NCI-H226 (cell line): ENCODE data around the gene ADAMTS14.
A peak's percentile ranks its signal among the peaks of the same experiment; 100 is the strongest.
"Not testable (repeated sequence)": the region's sequence is repeated elsewhere in the genome, so short reads cannot be mapped to it uniquely, and the experiment has no call there.

Experiments
- DNase-seq: peaks from one replicate; pipeline ENCODE4 v3.0.0-alpha.2; 2015

ADAMTS14 gene

DNA sequence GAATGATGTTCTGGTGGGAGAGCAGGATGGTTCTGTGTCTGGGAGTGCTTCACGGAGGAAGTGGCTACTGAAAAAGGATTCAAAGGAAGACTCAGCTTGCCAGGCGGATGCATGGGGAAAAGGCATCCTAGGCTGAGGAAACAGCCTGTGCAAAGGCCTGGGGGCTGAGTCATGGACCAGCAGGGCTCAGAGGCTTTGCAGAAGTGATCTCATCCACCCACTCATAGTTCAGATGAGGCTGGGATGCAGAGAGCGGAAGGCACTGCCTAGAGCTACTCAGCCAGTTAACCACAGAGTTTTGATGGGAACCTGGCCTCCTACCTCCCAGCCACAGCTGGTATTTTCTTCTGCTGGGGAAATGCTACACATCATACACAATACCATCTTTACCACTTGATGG is 15.8 kb upstream of the ADAMTS14 start:
- DNase-seq = peak; percentile 99

DNA sequence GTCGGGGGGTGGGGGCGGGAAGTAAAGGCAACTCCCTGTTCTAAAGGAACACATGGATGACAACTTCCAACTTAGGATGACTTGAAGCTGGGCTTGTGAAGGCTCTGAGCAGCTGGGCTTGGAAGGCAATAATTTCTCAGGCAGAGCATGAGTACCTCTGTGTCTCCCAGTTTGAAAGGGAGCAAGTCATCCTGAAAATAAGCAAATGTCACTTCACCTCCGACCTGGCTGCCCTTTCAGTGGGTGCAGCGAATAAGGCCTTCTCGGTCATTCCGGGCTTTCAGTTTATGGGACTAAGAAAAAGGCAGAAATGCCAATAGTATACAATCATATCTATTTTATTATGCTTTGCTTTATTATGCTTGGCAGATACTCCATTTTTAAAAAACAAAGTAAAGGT is 15.3 kb upstream of the ADAMTS14 start:
- DNase-seq = no peak

DNA sequence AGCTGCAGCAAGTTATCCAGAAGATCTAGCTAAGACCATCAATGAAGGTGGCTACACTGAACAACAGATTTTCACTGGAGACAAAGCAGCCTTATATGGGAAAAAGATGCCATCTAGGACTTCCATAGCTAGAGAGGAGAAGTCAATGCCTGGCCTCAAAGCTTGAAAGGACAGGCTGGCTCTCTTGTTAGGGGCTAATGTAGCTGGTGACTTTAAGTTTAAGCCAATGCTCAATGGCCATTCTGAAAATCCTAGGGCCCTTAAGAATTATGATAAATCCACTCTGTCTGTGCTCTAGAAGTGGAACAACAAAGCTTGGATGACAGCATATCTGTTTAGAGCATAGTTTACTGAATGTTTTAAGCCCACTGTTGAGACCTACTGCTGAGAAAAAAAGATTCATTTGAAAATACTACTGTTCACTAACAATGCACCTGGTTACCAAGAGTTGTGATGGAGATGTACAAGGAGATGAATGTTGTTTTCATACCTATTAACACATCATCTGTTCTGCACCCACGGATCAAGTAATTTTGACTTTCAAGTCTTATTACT is 13.6 kb upstream of the ADAMTS14 start:
- no peak for DNase-seq

DNA sequence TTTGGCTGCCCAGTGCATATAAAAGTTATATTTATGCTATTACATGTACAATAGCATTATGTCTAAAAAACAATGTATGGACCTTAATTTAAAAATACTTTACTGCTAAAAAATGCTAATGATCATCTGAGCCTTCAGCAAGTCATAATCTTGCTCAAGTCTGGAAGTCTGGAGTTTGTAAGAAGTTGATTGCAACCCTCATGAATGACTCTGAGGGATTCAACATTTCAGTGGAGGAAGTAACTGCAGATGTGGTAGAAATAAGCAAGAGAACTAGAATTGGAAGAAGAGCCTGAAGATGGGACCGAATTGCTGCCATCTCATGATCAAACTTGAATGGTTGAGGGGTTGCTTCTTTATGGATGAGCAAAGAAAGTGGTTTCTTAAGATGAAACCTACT is 13.0 kb upstream of the ADAMTS14 start:
- DNase-seq = no peak

DNA sequence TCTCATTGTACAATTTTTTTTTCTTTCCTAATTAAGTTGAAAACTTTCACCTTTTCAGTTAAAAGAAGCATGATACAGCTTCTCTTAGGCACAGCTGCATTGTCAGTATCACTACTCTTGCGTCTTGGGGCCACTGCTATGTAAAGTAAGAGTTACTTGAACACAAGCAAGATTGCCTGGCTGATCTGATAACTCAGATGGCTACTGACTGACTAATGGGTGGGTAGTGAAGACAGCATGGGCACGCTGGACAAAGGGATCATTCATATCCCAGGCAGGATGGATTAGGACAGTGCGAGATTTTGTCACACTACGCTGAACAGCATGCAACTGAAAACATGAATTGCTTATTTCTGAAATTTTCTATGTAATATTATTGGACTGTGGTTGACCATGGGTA is 11.6 kb upstream of the ADAMTS14 start:
- no peak for DNase-seq

DNA sequence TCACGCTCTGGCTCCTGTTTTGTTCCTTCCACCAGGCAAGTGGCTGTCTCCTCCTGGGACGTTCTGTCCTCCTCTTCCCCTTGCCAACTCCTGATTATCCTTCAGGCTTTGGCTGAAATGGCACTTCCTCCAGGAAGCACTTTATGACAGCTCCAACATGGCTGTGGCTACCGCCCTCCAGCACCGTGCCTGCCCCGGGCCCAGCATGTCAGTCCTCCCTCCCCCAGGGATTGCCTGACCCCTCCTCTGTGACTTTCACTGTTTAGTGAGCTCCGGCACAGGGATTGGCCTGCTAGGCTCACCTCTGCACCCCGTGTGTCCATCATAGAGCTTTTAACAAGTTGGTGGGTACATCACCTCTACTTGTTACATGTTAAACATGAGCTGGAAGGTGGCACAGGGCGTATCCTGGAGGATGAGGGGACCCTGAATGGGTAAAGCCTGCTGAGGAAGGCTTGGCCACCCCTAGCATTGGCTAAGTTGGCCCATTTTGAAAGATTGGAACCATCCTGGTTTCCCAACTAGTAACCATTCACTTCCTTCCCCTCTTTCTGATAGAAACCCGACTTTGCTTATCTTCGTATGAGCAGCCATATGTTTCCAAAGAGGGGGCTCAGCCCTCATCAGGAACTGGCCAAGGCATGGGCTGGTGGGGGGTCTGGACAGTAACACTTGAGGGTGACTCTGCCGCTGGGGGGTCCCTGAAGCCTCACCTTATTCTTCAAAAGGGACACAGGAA is 10.5 kb upstream of the ADAMTS14 start:
- no peak for DNase-seq

DNA sequence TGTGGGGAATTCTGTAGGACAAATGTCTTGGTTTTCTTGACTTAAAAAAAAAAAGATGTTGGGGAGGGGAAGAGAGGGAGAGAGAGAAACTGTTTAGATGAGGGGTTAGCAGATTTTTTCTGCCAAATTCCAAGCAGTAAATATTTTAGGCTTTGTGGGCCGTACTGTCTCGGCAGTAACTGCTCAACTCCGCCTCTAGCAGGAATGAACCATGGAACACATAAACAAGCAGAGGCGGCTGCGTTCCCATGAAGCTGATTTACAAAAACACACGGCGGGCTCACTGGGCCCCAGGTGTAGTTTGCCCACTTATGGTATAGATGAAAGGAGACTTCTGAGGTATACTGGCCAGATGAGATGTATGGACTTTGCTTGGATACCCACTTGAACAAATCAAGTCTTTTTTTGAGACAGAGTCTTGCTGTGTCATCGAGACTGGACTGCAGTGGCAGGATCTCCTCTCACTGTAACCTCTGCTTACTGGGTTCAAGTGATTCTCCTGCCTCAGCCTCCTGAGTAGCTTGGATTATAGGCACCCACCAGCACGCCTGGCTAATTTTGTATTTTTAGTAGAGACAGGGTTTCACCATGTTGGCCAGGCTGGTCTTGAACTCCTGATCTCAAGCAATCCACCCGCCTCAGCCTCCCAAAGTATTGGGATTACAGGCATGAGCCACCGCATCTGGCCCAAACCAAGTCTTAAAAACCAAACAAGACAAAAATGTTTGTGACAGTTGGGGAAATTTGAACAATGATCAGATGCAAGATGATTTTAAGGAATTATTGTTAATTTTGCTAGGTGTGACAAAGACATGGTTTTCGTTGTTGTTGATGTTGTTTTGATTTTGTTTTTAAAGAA is 9.7 kb upstream of the ADAMTS14 start:
- no peak for DNase-seq

DNA sequence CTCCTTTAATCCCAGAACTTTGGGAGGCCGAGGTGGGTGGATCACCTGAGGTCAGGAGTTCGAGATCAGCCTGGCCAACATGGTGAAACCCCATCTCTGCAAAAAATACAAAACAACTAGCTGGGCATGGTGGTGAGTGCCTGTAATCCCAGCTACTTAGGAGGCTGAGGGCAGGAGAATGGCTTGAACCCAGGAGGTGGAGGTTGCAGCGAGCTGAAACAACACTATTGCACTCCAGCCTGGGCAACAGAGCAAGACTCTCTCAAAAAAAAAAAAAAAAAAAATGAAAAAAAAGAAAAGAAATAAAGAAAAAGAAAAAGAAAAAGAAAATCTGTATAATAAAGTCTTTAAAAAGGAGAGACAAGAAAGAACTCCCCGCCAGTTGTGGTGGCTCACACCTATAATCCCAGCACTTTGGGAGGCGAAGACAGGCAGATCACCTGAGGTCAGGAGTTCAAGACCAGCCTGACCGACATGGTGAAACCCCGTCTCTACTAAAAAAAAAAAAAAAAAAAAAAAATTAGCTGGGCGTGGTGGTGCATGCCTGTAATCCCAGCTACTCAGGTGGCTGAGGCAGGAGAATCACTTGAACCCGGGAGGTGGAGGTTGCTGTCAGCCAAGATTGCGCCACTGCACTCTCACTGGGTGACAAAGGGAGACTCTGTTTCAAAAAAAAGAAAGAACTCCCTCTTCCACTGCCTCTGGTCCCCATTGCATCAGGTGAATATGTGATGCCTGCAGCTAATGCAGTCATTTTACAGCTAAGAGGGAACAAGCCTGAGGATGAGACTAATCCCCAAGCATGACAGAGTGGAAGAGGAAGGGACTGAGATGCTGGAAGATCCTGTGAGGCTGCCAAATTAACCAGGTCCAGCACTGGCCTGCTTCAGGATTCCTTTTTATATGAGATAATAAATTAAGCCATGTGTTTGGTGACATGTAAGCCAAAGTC is 8.6 kb upstream of the ADAMTS14 start:
- DNase-seq = not testable (repeated sequence)

DNA sequence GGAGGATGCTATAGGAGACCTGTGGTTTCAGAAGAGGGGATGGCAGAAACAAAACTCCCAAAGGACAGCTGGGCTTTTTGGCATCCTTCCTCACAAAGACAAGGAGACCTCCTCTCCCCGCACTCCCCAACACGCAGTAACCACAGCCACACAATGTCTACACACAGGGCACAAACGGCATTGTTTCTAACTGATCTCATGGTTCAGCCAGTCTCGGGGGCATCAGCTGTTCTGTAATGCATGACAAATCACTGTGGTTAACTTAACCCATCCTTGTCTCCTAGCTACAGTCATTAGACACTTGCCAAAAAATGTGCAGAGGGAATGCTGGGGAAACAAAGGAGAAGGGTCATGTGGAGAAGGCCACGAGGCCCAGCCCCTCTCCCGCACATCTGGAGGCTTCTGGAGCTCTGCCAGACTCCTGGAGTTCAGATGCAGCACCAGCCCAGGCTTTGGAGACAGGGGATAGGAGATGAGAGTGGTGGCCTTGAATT is 7.6 kb upstream of the ADAMTS14 start:
- peak; percentile 94 for DNase-seq

DNA sequence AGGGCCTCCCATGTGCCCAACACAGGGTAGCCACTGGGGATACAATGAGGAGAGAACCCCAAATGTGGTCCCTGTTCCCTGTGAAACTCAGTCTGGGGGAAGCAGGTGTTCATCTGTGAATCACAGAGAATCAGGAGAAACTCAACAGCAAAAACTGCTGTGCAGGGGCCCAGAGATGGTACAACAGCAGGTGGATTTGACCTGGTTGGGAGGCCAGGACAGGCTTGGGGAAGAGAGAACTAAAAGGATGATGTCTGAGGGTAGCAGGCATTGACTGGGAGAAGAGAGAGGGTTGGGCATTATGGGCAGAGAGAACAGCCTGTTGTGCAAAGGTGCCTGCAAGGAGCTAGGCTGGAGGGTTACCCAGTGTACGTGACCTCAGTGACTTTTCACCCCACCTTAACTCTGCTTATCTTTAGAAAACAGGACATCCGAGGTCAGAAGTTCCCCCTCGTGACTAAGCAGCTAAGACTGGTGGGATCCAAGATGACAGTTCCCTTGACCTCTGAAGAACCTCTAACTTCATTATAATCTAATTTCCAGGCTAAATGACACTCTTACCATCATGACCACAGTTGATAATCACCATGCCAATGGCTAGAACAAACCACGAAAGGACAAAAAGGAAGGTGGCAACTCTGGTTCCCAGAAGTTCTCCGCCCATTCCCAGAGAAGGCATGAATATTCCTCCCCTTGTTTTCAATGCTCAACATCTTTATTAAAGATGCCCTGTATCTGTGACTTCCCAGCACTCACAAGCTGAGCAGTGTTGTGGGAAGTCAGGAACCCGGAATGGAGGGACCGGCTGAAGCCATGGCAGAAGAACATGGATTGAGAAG is 5.1 kb upstream of the ADAMTS14 start:
- no peak for DNase-seq

DNA sequence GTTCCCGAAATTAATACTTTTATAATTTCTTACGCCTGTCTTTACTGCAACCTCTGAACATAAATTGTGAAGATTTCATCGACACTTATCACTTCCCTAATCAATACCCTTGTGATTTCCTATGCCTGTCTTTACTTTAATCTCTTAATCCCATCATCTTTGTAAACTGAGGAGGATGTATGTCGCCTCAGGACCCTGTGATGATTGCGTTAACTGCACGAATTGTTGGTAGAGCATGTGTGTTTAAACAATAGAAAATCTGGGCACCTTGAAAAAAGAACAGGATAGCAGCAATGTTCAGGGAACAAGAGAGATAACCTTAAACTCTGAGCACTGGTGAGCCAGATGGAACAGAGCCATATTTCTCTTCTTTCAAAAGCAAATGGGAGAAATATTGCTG is 4.5 kb upstream of the ADAMTS14 start:
- DNase-seq = not testable (repeated sequence)

DNA sequence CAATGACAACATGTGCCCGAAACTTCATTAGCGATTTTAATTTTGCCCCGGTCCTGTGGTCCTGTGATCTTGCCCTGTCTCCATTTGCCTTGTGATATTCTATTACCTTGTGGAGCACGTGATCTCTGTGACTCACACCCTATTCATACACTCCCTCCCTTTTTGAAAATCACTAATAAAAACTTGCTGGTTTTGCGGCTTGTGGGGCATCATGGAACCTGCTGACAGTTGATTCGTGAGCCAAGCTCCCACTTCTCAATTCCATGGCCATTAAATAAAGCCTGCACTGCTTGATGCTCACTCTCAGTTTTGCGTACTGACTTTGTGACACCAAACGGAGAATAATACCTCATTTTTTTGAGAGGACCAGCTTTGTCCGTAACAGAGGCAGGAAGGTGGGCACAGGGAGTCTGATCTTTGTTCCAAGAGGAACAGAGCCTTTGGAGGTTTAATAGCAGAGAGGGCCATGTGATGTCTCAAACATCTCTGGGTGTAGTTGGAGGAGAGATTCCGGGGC is 3.8 kb upstream of the ADAMTS14 start:
- no peak for DNase-seq

DNA sequence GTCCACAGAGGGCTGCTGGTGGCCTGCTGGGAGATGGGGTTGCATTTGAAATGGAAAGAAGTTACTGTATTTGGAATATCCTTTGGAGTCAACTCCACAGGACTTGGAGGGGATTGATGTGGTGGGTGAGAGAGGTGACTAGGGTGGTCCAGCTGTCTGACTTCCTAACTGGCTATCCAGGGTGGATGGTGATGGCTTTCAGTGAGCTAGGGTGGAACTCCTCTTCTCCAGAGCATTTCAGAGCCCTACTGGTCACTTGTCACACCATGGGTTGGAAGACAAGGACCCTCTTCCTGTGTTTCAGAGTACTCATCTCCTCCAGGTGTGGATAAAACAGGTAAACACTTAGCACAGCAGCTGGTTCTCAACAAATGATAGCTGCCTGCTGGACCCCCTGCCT is 3.3 kb upstream of the ADAMTS14 start:
- no peak for DNase-seq

DNA sequence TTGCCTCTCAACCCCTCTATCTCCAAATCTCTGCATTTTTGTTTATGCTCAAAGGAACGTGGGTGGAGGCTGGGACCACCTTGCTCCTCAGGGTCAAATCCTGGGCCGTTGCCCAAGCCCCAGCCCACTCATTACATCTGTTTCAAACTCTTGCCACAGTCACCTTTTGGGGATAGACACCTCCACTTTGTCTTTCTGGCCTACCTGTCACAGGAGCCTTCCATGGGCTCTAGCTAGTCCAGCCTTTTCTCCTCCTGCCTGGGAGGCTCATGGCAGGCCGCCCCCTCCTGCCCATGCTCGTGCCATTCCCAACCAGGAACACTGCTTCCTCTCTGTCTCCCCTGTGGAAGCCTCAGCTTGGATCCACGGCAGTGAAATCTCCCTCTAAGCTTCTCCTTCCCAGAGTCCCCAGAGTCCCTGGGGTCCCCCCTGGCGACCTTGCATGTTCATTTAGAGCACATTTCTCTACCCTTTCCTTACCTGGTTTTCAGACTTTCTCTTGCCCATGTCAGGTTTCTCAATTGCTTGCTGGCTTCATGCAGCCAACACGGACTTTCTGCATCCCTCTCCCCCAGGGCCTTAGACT is 2.5 kb upstream of the ADAMTS14 start:
- no peak for DNase-seq

DNA sequence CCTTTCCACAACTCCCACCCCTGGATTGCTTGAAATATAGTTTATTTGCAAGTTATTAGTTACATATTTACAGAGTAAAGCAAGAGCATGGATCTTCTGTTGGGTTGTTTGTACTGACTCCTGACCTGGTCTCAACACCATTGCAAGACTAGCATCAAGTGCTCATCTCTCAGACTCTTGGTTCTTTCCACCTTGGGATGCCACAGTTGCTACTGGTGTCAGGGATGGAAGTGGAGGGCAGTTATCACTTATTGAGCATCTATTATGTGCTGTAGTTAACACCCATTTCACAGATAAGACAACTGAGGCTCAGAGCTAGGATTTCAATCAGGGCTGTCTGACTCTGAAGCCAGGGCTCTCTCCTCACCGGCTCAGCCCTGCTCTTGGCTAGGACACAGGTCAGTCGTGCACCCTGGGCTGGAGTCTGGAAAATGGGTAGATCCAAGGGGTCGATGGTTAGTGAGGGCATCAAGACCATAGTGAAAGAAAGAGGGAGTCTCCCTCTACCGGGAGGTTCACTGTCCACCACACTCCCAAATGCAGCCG is 614 bp upstream of the ADAMTS14 start:
- DNase-seq = no peak

DNA sequence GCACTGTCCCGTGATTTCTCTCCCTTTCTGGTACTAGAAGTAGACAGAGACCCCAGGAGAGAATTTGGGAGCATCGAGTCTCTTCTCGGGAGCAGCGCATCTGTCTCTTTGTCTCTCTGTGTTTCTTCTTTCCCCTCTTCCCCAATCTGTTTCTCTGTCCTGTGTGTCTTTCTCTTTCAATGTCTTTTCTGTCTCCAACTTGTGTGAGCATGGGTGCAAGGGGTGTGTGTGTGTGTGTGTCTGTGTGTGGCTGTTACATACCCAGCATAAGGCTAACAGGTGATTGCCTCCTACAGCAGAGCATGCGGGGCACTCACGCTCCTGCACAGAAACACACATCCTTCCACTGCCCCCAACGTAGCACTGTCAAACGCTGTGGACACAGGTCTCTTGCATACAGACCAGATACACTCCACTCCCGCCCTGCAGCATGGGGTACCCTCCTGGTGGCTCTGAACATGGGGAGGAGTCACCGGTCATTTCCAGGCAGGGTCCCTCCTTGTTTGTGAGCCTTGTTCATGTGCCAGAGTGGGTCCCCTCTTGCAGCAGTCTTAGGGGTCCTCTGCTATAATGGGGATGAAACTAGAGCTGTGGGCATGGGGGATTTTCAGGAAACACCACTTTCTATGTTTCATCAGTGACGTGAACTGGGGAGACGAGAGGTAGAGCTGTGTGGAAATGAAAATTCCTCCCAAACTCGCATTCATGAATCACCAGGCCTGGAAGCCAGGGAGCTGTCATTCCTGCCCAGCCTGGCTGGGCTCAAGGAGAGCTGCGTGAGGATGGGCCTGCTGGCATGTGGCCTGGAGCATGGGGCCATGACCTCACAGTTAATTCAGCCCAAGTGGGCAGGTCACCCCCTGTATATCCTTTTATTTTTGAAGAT is 980 bp downstream of the ADAMTS14 start:
- peak; percentile 93 for DNase-seq

DNA sequence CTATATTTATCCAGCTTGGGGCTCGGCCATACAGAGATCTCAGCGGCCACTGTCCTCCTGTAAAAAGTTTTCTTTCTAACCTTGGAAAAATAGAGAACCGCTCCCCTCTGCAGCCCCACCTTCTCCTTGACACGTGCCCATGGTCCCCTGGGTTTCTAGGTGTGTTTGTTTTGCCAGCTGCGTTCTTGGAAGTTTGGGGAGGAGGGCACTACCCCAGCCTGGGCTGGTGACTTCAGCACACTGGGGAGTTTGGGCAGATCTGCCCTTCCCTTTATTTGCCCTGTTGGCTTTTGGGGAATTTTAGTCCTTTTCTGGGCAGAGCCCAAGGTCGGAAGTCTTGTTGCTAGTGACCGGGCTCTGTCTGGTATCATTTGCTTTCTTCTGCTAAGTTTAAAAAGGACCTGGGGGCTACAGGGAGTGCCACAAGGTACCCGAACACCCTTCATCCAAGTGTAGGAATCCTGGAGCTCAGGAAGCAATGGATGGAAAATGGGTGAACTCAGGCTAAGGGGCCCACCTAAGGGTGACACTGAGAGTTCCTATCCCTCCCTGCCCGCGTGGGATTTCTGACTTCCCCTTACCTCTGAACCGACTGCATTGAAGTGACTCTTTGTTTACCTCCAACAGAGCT is 1.7 kb downstream of the ADAMTS14 start:
- DNase-seq = no peak

DNA sequence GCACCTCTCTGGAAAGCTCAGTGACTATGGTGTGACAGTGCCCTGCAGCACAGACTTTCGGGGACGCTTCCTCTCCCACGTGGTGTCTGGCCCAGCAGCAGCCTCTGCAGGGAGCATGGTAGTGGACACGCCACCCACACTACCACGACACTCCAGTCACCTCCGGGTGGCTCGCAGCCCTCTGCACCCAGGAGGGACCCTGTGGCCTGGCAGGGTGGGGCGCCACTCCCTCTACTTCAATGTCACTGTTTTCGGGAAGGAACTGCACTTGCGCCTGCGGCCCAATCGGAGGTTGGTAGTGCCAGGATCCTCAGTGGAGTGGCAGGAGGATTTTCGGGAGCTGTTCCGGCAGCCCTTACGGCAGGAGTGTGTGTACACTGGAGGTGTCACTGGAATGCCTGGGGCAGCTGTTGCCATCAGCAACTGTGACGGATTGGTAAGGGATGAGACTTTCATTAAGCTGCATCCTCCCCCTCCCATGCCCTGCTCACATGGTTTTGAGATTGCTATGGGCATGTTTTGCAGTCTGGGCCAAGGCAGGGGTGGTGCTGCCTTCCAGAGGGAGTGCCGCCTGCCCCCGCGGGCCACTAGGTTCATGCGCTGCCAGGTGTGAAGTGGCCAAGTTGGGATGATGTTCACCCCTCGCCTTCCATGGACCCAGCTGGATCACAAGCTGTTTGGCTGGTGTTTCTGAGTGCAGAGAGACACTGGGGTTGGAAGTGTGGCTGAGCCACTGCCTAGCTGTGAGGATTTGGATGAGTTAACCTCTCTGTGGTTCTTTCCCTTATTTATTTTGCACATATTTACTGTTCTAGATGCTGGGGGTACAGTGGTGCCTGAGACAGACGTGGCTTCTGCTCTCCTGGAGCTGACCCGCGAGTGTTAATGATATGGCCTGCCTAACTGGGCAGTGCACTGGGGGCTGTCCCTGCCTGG is 2.5 kb downstream of the ADAMTS14 start:
- no peak for DNase-seq
